ACHN (cell line): ENCODE results near the gene TICAM1.
"Not testable (repeated sequence)": the region's sequence is repeated elsewhere in the genome, so short reads cannot be mapped to it uniquely, and the experiment has no call there.

Experiments used
- DNase-seq: peaks from one replicate; pipeline ENCODE4 v3.0.0-alpha.2; 2015
- in situ Hi-C: cut with HindIII; loops from 2 replicates; pipeline ENCODE4 v1.10.0; 2017; ENCODE audit warnings: low sequenced_read_pairs, low pct_ligation_motif_present, low pct_unique_long_range_greater_than_20kb

Gene TICAM1

GRCh38 chr19:4814625-4815425 is 16.7 kb downstream of the TICAM1 start:
- in situ Hi-C loops = no loop called here
- peak; percentile 10 for DNase-seq

GRCh38 chr19:4811328-4812131 is 20.0 kb downstream of the TICAM1 start:
- peak; percentile 61 for DNase-seq
- in situ Hi-C loops = no loop called here

DNA sequence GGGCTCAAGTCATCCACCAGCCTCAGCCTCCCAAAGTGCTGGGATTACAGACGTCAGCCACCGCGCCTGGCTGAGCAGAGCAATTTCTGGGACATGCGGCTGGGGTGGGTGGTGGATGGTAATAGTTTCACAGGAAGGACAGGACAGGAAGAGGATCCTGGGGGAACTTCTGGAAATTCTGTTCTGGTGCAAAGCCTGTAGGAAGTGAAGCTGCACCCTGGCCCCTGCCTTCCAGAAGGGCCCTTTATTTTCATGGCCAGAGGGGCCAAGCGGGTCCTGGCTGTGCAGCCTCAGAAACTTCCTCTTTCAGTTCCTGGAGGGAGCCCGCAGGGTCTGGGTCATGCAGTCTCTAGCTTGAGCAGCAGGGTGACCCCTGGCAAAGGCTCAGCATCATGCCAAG is 24.3 kb downstream of the TICAM1 start:
- in situ Hi-C loops = no loop called here
- DNase-seq = no peak

DNA sequence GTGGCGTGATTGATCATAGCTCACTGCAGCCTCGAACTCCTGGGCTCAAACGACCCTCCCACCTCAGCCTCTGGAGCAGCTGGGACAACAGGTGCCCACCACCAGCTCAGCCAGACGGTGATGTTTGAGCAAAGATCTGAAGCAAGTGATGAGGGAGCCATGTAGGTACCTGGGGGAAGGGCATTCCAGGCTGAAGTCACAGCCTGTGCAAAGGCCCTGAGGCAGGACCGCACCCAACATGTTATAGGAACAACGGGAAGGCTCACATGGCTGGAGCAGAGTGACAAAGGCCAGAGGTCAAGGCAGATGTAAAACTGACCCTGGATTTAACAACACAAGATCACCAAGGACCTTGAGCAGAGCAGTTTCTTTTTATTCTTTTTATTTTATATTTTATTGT is 25.1 kb downstream of the TICAM1 start:
- DNase-seq = no peak
- in situ Hi-C loops = no loop called here

GRCh38 chr19:4805140-4805539 is 26.4 kb downstream of the TICAM1 start:
- in situ Hi-C loops, DNase-seq: not testable (repeated sequence)

DNA sequence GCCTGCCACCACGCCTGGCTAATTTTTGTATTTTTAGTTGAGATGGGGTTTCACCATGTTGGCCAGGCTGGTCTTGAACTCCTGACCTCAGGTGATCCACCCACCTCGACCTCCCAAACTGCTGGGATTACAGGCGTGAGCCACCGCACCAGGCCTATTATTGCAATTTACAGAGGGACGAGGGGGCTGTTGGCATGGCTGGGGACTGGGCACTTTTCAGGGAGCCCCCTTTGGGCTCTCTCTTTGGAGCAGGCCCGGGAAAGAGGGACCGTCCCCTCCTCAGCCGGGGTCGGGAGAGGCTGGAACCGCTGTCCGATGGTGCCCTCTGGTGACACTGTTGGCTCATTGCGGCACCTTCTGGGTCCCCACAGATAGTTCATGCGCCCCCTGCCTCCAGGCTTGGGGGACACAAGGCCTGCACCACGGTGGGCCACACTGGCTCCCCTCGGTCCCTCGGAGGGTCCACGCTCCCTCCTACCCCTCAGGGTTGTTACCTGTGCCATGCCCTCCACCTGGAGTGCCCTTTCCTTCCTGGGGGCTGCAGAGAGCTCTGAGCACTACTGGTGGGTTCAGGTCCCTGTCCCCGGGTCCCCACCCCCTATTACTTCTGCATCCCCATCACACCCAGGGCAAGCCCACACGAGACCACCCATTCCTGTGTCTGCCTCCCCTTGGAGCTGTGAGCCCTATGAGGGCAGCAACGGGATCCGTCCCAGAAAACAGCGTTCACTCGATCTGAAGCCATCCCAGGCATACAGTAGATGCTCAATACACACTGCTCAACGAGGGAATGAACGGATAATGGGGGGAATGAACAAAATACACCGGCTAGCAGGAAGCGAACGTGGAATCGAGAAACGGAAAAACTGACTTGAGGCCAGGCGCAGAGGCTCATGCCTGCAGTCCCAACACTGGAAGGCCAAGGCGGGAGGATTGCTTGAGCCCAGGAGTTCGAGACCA is 27.5 kb downstream of the TICAM1 start:
- in situ Hi-C loops = no loop called here
- DNase-seq = peak; percentile 68

- in situ Hi-C loops = no loop called here
- DNase-seq = no peak
These were observed 28.8 kb downstream of the TICAM1 start for GRCh38 chr19:4802711-4803110.

GRCh38 chr19:4801085-4801619 is 30.4 kb downstream of the TICAM1 start:
- DNase-seq = no peak
- in situ Hi-C loops = no loop called here

DNA sequence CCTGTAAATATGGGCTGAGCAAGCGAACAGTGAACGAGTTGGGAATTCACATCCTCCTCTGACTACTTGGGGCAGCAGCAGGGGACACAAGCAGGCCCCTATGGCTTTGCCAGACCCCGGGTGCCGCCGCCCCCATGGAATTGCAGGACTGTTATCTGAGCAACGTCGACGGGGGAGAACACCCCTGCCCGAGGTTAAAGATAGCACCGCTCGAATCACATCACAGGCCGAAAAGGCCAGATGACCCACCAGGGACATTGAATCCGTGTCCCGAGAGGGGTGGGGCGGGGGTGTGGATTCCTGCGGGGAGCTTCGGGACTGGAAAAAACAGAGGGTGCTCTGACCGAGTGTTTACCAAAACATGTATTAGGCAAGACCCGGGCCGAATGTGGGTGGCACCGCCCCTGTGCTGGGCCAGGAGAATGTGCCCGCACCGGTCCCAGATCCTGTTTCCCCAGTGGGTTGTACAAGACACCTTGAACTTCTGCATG is 30.9 kb downstream of the TICAM1 start:
- in situ Hi-C loops = no loop called here
- DNase-seq = no peak

- DNase-seq = no peak
- in situ Hi-C loops = no loop called here
These were observed 36.1 kb downstream of the TICAM1 start for GRCh38 chr19:4795400-4795799.

GRCh38 chr19:4794971-4795370 is 36.5 kb downstream of the TICAM1 start:
- DNase-seq = no peak
- in situ Hi-C loops = no loop called here

DNA sequence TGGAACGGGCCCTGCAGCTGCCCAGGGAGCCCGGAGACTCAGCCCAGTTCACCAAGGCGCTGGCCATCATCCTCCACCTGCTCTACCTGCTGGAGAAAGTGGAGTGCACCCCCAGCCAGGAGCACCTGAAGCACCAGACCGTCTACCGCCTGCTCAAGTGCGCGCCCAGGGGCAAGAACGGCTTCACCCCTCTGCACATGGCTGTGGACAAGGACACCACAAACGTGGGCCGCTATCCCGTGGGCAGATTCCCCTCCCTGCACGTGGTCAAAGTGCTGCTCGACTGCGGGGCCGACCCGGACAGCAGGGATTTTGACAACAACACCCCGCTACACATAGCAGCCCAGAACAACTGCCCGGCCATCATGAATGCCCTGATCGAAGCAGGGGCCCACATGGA is 38.2 kb downstream of the TICAM1 start:
- DNase-seq, in situ Hi-C loops: not testable (repeated sequence)

GRCh38 chr19:4792866-4793195 is 38.7 kb downstream of the TICAM1 start:
- in situ Hi-C loops = not testable (repeated sequence)

DNA sequence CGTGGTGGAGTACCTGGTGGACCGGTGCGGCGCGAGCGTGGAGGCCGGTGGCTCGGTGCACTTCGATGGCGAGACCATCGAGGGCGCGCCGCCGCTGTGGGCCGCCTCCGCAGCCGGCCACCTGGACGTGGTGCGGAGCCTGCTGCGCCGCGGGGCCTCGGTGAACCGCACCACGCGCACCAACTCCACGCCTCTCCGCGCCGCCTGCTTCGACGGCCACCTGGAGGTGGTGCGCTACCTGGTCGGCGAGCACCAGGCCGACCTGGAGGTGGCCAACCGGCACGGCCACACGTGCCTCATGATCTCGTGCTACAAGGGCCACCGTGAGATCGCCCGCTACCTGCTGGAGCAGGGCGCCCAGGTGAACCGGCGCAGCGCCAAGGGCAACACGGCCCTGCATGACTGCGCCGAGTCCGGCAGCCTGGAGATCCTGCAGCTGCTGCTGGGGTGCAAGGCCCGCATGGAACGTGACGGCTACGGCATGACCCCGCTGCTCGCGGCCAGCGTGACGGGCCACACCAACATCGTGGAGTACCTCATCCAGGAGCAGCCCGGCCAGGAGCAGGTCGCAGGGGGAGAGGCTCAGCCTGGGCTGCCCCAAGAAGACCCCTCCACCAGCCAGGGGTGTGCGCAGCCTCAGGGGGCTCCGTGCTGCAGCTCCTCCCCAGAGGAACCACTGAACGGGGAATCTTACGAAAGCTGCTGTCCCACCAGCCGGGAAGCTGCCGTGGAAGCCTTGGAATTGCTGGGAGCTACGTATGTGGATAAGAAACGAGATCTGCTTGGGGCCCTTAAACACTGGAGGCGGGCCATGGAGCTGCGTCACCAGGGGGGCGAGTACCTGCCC is 39.3 kb downstream of the TICAM1 start:
- in situ Hi-C loops, DNase-seq: not testable (repeated sequence)

More at GRCh38 chr19:4792866-4793195, 38.7 kb downstream of the TICAM1 start:
- DNase-seq = not testable (repeated sequence)

- peak; percentile 100 for DNase-seq
- in situ Hi-C loops = no loop called here
These were observed 40.1 kb downstream of the TICAM1 start, which contains the start of gene FEM1A for GRCh38 chr19:4791183-4792018. TSS of gene FEM1A (plus strand) at chr19:4791734. CDS start at chr19:4791855, 121 bp downstream.

- in situ Hi-C loops = not testable (repeated sequence)
These were observed 45.0 kb downstream of the TICAM1 start for GRCh38 chr19:4786412-4787016.

More at GRCh38 chr19:4786412-4787016, 45.0 kb downstream of the TICAM1 start:
- not testable (repeated sequence) for DNase-seq
